M059J (cell line): ENCODE measurements around the gene TMEM100. TPM values are rescaled to one million over a fixed set of nuclear protein-coding genes. Genes with fewer than 3 reads are reported as not detected.
"Not testable (repeated sequence)": the region's sequence is repeated elsewhere in the genome, so short reads cannot be mapped to it uniquely, and the experiment has no call there.

Experiments
- DNase-seq: peaks from one replicate; pipeline ENCODE4 v3.0.0-alpha.2; 2012; ENCODE audit warnings: low read depth
- total RNA-seq: library from RNA; depleted of rRNA; stranded (reverse); fragments of >200 nt; shearing (Covaris generic); gene quantifications from 2 replicates; pipeline ENCODE4 v1.2.3, GENCODE V29; 2014; rRNA removed

The TMEM100 gene
- total RNA-seq, 1 experiment from 2014 or later, result 0.22 TPM

DNA sequence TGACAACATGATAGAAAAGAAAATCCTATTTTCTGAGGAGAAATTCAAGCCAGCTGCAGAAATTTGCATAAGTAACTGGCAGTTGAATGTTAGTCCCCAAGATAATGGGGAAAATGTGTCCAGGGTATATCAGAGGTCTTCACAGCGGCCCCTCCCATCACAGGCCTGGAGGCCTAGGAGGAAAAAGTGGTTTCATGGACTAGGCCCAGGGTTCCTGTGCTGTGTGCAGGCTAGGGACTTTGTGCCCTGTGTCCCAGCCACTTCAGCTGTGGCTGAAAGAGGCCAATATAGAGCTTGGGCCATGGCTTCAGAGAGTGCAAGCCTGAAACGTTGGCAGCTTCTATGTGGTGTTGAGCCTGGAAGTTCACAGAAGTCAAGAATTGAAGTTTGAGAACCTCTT lies 35.6 kb downstream of the TMEM100 start:
- DNase-seq, result no peak

DNA sequence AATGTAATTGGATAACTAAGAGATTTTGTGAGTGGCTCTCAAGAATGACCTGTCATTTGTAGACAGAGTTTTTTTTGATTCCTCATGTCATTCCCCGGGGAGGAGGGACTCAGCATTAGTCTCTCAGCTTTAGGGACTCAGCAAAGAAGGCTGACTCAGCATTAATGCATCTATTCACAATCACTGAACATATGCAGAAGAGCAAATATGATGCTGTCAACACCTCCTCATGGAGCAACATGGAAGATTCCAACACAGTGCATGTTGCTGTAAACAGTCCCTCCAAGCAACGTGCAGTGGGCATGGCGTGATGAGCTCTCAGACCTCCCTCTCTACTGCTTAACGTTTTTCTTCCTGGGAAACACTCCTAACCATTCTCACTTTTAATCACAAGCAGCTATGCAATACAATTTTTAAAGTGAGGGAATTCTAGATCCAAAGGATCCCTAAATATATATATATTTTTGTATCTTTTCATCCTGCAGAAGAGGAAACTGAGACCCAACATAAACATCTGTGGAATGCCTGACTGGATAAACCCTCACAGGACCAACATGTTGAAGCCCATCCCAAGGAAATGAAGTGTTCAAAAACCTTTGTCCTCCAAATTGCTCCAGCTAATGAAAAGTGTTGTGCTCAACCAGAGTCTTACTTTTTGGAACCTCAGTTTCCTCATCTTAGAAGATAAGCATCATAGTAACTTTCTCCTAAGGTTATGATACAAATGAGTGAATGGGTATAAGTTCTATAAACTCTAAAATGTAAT lies 38.9 kb downstream of the TMEM100 start:
- no peak for DNase-seq

DNA sequence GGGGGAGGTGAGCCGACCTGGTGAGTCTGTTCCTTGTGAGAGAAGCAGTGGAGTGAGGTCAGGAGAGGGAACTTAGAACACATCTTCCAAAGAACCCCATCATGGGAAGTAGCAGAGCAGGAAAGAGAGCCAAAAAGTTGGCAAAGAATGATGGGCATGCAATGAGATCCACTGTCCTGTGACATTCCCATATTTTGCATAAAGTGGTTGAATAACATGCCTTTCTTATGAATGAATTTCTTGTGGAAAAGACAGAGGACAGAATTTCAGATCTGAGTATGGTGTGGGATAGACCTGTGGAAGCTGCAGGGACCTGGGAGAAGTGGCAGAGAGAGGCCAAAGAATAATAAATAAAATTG lies 41.3 kb downstream of the TMEM100 start:
- DNase-seq, result no peak

DNA sequence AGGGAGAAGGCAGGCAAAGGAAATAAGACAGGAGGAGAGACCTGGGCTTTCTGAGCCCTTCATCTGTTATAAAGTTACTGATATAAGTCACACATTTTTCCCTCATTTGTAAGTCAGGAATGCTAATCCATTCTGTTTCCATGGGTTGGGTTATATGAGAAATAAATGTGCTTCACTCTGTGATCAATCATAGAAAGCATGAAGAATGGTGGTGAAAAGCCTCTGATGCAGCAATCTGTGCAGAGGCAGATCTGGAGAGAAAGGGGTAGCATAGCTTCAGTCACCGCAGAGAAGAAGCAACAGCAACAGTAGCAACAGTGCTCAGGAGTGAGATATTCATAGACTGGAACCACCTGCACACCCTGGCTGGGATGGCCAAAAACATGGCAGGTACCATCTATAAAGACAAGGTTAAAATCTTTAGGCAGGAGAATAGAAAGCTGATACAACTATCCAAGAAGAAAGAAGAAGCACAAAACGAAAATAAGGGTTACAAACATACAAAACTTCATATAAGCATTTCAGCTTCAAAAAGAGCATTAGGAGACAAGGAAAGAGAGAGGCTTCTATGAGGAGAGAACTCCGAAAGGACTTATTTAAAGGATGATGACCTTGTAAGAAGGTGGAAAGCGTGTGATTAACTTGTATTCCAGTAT lies 41.9 kb downstream of the TMEM100 start:
- DNase-seq, result no peak

DNA sequence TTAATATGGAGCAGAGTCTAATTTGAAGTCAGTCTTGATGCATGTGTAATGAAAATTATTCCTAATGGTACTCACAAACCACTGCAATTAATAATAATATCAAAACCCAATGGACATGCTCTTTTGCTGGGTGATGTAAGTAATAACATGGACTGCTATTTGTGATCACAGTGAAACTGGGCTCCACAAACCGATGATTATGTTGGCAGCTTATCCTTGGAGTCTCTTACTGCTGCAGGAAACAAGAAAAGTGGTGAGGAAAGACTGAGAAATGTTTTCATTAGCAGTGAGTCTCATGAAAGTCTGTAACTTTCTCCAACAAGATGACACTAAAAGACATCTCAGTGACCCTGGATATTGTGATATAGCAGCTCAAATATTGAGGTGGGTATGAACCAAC lies 45.2 kb downstream of the TMEM100 start:
- DNase-seq, result no peak

DNA sequence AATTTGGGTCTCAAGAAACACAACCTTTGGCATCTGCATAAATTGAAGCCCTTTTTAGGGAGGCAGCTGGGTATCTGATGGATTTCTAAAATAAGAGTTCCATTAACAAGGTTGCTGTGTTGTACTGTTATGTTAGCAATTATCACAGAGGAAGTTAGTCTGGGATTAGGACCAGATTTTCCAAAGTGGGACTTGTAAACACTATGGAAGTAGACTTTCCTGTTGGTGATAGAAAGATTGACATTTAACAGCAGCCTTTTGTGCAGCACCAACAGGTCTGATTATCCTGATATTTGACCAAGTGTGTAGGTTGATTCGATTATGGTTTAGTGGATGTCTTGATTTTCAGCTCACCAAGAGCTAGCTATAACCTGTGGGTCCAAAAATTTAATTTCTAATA lies 46.4 kb downstream of the TMEM100 start:
- DNase-seq, result no peak

DNA sequence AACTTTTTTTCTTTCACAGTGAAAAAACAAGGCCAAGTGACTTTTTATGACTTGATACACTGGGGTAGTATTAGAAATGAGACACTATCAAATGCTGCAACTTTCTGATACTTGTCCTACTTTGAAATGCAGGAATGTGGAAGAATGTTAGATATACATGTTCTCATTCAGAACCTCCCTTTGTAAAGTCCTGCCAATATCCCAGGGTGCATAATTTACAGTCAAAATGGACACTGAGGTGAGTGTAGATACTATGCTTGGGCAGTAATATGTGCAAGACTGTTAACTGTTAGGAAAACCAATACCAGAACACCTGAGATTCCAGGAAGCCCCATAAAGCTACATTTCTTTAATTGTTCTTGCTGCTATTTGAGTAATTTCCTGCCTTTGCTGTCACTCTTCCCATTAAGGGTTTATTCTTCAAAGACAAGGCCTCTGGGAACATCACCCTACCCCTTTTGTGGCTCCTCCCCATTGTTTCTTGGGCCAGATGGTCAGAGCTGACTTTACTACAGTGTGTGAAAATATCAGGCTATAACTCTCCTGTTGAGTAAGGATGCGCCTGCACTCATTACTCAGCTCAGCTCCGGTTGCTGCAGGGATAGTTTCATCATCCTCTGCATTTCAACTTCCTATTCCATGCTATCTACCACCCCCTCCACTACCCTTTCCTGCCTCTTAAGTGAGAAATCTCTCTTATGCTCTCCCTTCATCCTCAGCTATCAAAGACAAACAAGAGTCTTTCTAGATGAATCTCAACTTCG lies 48.7 kb downstream of the TMEM100 start:
- DNase-seq, result no peak

DNA sequence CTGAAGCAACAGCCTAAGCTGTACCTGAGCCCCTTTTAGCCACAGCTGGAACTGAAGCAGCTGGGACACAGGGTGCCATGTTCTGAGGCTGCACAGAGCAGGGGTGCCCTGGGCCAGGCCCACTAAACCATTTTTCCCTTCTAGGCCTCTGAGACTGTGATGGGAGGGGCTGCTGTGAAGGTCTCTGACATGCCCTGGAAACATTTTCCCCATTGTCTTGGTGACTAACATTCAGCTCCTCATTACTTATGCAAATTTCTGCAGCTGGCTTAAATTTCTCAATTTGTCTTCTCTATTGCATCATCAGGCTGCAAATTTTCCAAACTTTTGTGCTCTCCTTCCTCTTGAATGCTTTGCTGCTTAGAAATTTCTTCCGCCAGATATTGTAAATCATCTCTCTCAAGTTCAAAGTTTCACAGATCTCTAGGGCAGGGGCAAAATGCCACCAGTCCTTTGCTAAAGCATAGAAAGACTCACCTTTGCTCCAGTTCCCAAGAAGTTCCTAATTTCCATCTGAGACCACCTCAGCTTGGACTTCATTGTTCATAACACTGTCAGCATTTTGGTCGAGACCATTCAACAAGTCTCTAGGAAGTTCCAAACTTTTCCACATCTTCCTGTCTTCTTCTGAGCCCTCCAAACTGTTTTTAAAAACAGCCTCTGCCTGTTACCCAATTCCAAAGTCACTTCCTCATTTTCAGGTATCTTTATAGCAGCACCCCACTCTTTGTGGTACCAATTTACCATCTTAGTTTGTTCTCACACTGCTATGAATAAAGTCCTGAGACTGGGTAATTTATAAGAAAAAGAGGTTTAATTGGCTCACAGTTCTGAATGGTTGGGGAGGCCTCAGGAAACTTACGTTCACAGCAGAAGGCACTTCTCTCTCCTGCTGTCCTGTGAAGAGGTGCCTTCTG lies 49.8 kb downstream of the TMEM100 start:
- no peak for DNase-seq

DNA sequence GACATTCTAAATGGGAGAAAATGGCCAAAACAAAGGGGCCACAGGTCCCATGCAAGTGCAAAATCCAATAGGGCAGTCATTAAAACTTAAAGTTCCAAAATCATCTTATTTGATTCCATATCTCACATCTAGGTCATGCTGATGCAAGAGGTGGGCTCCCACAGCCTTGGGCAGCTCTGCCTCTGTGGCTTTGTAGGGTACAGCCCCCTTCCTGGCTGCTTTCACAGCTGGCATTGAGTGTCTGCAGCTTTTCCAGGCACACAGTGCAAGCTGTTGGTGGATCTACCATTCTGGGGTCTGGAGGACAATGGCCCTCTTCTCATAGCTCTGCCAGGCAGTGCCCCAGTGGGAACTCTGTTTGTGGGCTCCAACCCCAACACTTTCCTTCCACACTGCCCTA lies 50.7 kb downstream of the TMEM100 start:
- DNase-seq, result not testable (repeated sequence)

Other genes with a start within 250 kb of the TMEM100 start
- gene SMIM36, start 211.4 kb downstream of the TMEM100 start, total RNA-seq, result not detected in 2 replicates
- 13.4 and 16.8 TPM in 2 replicates for gene PCTP, start 28.2 kb upstream of the TMEM100 start, total RNA-seq